ENCODE data around the gene TNRC18. TPM values are rescaled to one million over a fixed set of nuclear protein-coding genes. Genes with fewer than 3 reads are reported as not detected.

TNRC18 gene
- total RNA-seq, 2 donors from 2014 or later, result 46.9 to 47.7 TPM

- no peak for DNase-seq (ENCODE audit: low spot score in 2 of 2)
- H3K36me3 Mint-ChIP-seq, result peaks cover 9 to 11% of the 10 kb centered on the region in 2 donors
- H3K27ac Mint-ChIP-seq, result no peak overlapping the region
- no peaks in the 10 kb centered on the region for H3K9me3 Mint-ChIP-seq
- no peak for ATAC-seq
These were observed 13.8 kb upstream of the TNRC18 start for GRCh38 chr7:5437348-5437892.

- DNase-seq (ENCODE audit: low spot score in 2 of 2) (no peak), ATAC-seq (no peak)
- peaks cover 9 to 11% of the 10 kb centered on the region in 2 donors for H3K36me3 Mint-ChIP-seq
- peak overlapping the region in 1 of 2 donors; percentile 9 for H3K27ac Mint-ChIP-seq
- no peaks in the 10 kb centered on the region for H3K9me3 Mint-ChIP-seq
These were observed 12.5 kb upstream of the TNRC18 start for GRCh38 chr7:5436003-5436678.

- Mint-ChIP-seq H3K9me3 (no peaks in the 10 kb centered on the region), H3K27ac (no peak overlapping the region), H3K36me3 (peaks cover 9 to 11% of the 10 kb centered on the region in 2 donors)
- ATAC-seq, result no peak
- no peak for DNase-seq (ENCODE audit: low spot score in 2 of 2)
These were observed 11.8 kb upstream of the TNRC18 start for GRCh38 chr7:5435291-5436002.

GRCh38 chr7:5433181-5433580 lies 9.5 kb upstream of the TNRC18 start:
- Mint-ChIP-seq H3K36me3 (peaks cover 9 to 11% of the 10 kb centered on the region in 2 donors), H3K27ac (no peak overlapping the region)

GRCh38 chr7:5432691-5433090 lies 9.1 kb upstream of the TNRC18 start:
- DNase-seq (ENCODE audit: low spot score in 2 of 2), result no peak

More at GRCh38 chr7:5433181-5433580, 9.5 kb upstream of the TNRC18 start:
- no peak for DNase-seq (ENCODE audit: low spot score in 2 of 2)
- no peak for ATAC-seq
- no peaks in the 10 kb centered on the region for H3K9me3 Mint-ChIP-seq

GRCh38 chr7:5431560-5432015 lies 8.0 kb upstream of the TNRC18 start:
- Mint-ChIP-seq H3K36me3 (peaks cover 0 to 5% of the 10 kb centered on the region in 2 donors), H3K27ac (no peak overlapping the region), H3K9me3 (no peaks in the 10 kb centered on the region)
- ATAC-seq, result no peak
- DNase-seq (ENCODE audit: low spot score in 2 of 2), result no peak

More at GRCh38 chr7:5432691-5433090, 9.1 kb upstream of the TNRC18 start:
- peaks cover 7 to 11% of the 10 kb centered on the region in 2 donors for H3K36me3 Mint-ChIP-seq
- no peaks in the 10 kb centered on the region for H3K9me3 Mint-ChIP-seq
- no peak for ATAC-seq
- no peak overlapping the region for H3K27ac Mint-ChIP-seq

- no peak for DNase-seq (ENCODE audit: low spot score in 2 of 2)
- no peak for ATAC-seq
- H3K9me3 Mint-ChIP-seq, result no peaks in the 10 kb centered on the region
- H3K36me3 Mint-ChIP-seq, result peaks cover 0 to 5% of the 10 kb centered on the region in 2 donors
- no peak overlapping the region for H3K27ac Mint-ChIP-seq
These were observed 6.9 kb upstream of the TNRC18 start for GRCh38 chr7:5430612-5430947.

- Mint-ChIP-seq H3K9me3 (no peaks in the 10 kb centered on the region), H3K36me3 (peaks cover 0 to 5% of the 10 kb centered on the region in 2 donors), H3K27ac (no peak overlapping the region)
- ATAC-seq, result no peak
- DNase-seq (ENCODE audit: low spot score in 2 of 2), result no peak
These were observed 6.4 kb upstream of the TNRC18 start for GRCh38 chr7:5429857-5430611.

- no peaks in the 10 kb centered on the region for H3K9me3 Mint-ChIP-seq
- peaks cover 0 to 3% of the 10 kb centered on the region in 2 donors for H3K36me3 Mint-ChIP-seq
- DNase-seq (ENCODE audit: low spot score in 2 of 2) (peak in 1 of 2 donors; percentile 17), ATAC-seq (no peak)
- H3K27ac Mint-ChIP-seq, result no peak overlapping the region
These were observed 5.7 kb upstream of the TNRC18 start for GRCh38 chr7:5429253-5429856.

GRCh38 chr7:5428478-5429252 lies 5.0 kb upstream of the TNRC18 start:
- Mint-ChIP-seq H3K9me3 (no peaks in the 10 kb centered on the region), H3K36me3 (no peaks in the 10 kb centered on the region), H3K27ac (no peak overlapping the region)
- ATAC-seq (no peak), DNase-seq (ENCODE audit: low spot score in 2 of 2) (peak in 1 of 2 donors; percentile 25)

- ATAC-seq (no peak), DNase-seq (ENCODE audit: low spot score in 2 of 2) (no peak)
- no peaks in the 10 kb centered on the region for H3K9me3 Mint-ChIP-seq
- H3K27ac Mint-ChIP-seq, result no peak overlapping the region
- H3K36me3 Mint-ChIP-seq, result no peaks in the 10 kb centered on the region
These were observed 2.5 kb upstream of the TNRC18 start for GRCh38 chr7:5426226-5426475.

- no peak for ATAC-seq
- Mint-ChIP-seq H3K9me3 (no peaks in the 10 kb centered on the region), H3K27ac (peak overlapping the region in 1 of 2 donors; percentile 62), H3K36me3 (no peaks in the 10 kb centered on the region)
- DNase-seq (ENCODE audit: low spot score in 2 of 2), result peak in 1 of 2 donors; percentile 10
These were observed 2.0 kb upstream of the TNRC18 start for GRCh38 chr7:5425507-5426225.

- Mint-ChIP-seq H3K9me3 (no peaks in the 10 kb centered on the region), H3K36me3 (no peaks in the 10 kb centered on the region), H3K27ac (no peak overlapping the region)
- DNase-seq (ENCODE audit: low spot score in 2 of 2) (peak in 1 of 2 donors; percentile 21), ATAC-seq (no peak)
These were observed 1.3 kb upstream of the TNRC18 start for GRCh38 chr7:5424749-5425506.

GRCh38 chr7:5423976-5424748 lies 528 bp upstream of the TNRC18 start:
- DNase-seq (ENCODE audit: low spot score in 2 of 2), result peak in 1 of 2 donors; percentile 57
- Mint-ChIP-seq H3K36me3 (no peaks in the 10 kb centered on the region), H3K27ac (peak overlapping the region in 1 of 2 donors; percentile 77)

More at GRCh38 chr7:5423976-5424748, 528 bp upstream of the TNRC18 start:
- peak; percentile 50 to 63 for ATAC-seq
- H3K9me3 Mint-ChIP-seq, result no peaks in the 10 kb centered on the region
